T47D (cell line): Measurements from ENCODE around the gene VASH2.
A peak's percentile ranks its signal among the peaks of the same experiment; 100 is the strongest.
"Not testable (repeated sequence)": the region's sequence is repeated elsewhere in the genome, so short reads cannot be mapped to it uniquely, and the experiment has no call there.

Experiments
- DNase-seq, 2 experiments: peaks; one replicate each; pipeline versions ENCODE4 v3.0.0 to v3.0.0-alpha.2; 2011 to 2012; ENCODE audit warnings: low read depth in 1 of 2, low spot score in 1 of 2
- JUND ChIP-seq: IDR thresholded peaks from 2 replicates; pipeline ENCODE4 v1.6.1; 2012; ENCODE audit warnings: low read depth
- in situ Hi-C: cut with HindIII; loops from 2 replicates; pipeline ENCODE4 v1.10.0; 2016; ENCODE audit warnings: low sequenced_read_pairs, low pct_unique_long_range_greater_than_20kb

Gene VASH2

DNA sequence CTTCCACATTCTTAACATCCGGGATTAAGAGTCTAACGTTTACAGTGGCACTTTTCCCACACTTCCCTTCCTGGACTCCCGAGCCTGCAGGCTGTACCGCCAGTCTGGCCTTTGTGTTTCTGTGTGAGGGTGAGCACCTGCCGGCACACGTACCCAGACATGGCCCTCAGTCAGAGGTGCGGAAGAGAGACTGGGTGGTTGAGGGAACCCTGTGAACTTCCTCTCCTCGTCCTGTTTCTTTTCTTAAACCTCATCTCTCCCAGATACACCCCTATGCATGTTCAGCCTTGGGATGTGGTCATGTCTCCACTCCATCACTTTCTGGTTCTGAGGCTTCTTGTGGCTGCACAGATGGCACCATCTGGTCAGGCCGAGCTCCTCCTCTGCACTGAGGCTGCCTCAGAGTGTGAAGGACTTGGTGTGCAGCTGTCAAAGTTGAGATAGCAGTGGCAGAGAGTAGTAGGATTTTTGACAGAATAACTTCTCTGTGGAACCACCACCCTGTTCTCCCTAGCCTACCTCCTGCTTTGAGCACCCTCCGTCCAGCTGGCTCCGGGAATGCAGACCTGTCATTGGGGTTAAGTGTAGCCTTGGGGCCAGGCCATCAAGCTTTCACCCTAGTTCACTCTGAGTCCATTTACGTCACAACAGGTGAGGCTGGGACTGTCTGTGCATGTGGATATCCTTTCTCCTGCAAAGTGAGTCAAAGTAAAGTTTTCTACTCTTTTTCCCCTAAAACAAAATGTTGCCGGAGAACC is 31.4 kb downstream of the VASH2 start:
- TF ChIP-seq JUND, result no peak
- peak in 1 of 2 experiments; percentile 74 for DNase-seq
- in situ Hi-C loops, result no loop called here

DNA sequence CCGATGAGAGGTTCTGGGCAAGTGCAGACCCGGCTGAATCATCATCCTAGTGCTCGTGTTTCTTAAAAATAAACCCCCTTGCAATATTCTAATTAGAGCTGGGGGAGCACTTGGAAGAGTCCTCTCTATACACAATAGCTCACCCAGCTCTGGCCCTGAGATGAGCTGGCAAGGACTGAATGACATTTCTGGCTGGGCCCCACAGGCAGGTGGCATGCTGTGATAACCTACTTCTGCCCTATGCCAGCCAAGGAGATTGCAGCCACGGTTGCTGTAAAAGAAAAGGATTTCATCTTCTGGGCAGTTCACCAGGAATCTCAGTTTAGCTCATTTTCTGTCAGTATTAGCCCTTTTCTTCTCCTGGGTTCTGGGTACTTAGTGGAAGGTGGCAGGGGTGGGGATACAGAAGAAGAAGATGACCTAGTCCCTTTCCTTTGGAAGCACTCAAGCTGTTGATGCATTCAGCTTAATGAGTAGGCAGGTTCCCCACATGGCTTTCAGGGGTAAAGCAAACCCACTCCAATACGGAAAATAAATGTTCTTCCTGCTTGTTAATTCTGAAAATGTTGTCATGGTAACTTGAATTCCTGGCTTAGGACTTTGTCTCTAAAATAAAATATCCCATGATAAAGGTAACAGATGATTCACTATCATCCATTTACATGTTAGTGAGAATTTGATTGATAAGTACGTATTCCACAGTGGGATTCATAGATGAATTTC is 32.2 kb downstream of the VASH2 start:
- TF ChIP-seq JUND, result no peak
- DNase-seq, result no peak
- in situ Hi-C loops, result no loop called here

DNA sequence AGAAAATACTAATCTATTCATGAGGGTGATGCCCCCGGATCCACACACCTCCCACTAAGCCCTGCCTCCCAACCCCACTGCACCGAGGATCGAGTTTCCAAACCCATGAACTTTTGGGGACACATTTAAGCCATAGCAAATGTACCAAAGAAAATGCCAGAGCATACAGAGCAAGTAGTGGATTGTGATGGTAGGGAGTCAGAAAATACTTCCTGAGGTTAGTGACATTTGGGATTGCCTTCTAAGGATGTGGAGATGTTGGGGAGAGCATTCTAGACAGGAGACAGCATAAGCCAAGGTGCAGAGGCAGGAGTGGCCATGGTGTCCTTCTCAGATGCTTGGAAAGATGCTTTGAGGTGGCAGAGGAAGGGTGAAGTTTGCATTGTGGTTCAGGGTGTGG is 33.1 kb downstream of the VASH2 start:
- in situ Hi-C loops, result no loop called here
- TF ChIP-seq JUND, result no peak
- no peak for DNase-seq

DNA sequence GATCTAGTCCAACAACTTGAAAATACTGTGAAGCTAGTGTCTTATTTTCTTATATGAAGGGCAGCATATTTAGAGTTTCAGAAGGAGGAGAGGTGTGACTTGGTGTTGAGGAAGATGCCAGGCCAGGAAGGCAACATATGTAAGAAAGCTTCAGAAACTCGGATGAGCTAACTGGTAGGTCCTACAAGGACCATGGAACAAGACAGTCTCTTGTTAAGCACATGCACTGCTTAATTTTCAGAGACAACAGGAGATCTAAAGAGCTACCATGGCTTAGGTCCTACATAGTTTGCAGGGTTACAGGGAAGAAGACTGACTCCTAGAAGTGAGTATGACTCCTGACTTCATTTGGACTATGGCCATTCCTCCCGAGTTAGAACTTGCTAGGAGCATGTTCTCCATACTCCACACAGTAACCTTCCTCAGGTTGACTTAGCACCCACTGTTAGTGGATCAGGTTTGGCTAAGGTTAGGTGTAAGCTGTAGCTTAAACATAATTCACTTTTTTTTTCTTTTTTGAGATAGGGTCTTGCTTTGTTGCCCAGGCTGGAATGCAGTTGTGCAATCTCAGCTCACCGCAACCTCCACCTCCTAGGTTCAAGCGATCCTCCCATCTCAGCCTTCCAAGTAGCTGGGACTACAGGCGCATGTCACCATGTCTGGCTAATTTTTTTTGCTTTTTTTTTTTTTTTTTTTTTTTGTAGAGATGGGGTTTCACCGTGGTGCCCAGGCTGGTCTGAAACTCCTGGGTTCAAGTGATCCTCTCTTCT is 34.4 kb downstream of the VASH2 start:
- DNase-seq, result no peak
- in situ Hi-C loops, result no loop called here
- no peak for TF ChIP-seq JUND

DNA sequence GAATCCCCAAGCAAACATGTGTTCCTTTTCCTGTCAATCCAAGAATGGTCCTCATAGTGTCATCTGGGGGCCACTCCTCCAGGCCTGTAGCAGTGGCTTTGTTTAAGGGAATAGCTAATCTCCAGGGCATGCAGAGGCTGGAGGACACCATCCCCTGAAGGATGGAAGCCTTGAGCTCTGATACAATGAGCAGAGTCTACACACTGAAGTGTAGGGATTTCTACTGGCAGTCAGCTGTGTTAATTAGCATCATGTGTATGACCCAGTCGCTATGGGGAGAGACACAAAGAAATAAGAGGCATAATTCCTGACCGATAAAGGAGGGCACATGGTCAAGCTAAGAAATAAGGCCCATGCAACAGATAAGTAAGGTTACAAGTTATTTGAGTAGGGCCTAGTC is 36.2 kb downstream of the VASH2 start:
- in situ Hi-C loops, result no loop called here
- DNase-seq, result no peak
- no peak for TF ChIP-seq JUND

DNA sequence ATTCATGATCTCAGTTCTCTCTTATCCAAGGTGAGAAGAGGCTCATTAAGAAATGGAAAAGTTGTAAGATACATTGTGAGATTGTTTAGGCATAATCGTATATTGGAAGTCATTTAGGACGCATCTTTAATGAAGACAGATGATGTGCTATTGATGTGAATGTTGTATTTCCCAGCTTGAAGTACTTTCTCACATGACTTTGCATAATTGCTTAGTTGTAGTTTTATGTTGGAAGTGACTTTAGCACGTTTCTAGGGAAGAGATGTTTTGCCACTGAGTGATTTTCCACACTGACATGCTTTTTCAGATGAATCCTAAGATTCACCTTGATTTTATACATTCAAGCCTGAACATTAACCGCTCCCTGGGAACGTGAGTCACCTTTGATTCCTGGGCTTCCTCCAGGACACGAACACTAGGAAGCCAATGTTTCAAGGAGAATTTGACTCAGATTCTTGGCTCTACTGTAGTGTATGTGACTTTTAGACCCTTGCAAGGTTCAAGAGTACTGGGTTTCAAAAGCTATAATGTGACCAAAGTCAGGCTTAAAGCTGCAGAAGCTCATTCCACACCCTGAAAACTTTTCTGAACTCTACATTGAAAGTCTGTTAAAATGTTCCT is 37.5 kb downstream of the VASH2 start:
- DNase-seq, result no peak
- TF ChIP-seq JUND, result no peak
- in situ Hi-C loops, result no loop called here

DNA sequence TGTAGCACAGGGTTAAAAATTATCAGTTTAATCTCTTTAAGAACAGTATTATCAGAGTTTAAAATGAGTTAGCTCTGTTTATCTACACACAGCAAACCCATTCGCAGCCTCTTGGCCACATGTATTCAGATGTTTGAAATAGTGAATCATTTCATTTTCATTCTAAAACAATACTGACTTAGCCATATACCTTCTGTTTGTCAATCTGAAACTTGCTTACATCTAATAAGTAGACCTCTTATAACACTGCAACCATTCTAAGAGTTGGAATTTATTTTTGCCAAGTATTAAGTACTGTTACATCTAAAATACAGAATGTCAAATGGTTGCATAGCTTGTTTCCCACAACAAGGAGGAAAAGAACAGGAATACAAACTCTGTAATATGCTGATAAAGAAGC is 39.9 kb downstream of the VASH2 start:
- no peak for DNase-seq
- in situ Hi-C loops, result no loop called here
- no peak for TF ChIP-seq JUND

DNA sequence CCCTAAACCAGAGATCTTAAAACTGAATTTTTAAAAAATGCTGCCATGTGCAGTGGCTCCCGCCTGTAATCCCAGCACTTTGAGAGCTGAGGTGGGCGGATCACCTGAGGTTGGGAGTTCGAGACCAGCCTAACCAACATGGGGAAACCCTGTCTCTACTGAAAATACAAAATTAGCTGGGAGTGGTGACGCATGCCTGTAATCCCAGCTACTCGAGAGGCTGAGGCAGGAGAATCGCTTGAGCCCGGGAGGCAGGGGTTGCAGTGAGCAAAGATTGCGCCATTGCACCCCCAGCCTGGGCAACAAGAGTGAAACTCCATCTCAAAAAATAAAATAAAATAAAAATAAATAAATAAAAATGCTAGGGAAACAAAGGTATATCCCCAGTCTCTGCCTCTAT is 43.6 kb downstream of the VASH2 start:
- in situ Hi-C loops, DNase-seq: not testable (repeated sequence)

DNA sequence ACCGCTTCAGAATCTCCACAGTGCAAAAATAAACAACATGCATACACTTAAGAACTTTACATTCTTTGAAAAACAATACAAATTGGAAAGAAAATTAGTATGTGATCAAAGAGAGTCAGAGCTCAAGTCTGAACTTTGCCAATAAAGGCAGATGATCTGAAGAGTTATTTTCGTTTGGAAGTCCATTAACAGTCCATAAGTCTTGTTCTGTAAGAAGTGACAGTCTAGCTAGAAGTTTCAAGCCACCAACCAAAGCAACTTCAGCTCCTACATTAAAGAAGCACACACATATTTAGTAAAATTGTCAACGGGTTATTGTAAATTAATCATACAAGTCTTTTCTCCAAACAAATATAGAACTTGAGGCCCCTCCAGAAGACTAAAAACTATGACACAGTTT is 44.6 kb downstream of the VASH2 start:
- in situ Hi-C loops, result no loop called here
- no peak for TF ChIP-seq JUND
- no peak for DNase-seq

DNA sequence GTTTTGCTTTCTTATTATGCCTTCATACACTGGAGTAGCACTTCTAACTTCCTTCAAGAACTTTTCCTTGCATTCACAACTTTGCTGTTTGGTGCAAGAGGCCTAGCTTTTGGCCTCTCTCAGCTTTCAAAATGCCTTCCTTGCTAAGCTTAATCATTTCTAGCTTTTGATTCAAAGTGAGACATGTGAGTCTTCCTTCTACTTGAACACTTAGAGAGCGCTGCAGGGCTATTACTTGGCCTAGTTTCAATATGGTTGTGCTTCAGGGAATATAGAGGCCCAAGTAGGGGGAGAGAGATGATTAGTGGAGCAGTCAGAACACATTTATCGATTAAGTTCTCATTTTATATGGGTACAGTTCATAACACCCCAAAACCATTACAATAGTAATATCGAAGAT is 52.9 kb downstream of the VASH2 start:
- no peak for TF ChIP-seq JUND
- DNase-seq, result no peak
- in situ Hi-C loops, result no loop called here

DNA sequence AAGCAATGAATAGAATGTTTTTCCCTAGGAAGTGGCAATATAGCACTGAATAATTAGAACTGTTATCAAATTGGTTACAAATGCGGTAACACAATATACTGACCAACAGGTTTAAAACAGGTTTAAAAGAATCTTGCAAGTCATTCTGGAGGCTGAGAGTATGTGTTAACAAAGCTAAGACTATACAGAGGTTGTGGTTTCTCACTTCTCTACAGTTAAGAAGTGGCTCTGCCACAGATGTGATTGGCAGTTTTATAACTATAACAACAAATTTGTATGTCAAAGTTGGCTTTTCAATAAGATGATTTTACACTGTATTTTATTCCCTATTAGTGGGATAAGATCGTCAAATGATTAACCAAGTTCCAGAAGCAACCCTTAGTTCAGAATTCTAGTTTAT is 58.2 kb downstream of the VASH2 start:
- TF ChIP-seq JUND, result no peak
- no peak for DNase-seq
- in situ Hi-C loops, result no loop called here

DNA sequence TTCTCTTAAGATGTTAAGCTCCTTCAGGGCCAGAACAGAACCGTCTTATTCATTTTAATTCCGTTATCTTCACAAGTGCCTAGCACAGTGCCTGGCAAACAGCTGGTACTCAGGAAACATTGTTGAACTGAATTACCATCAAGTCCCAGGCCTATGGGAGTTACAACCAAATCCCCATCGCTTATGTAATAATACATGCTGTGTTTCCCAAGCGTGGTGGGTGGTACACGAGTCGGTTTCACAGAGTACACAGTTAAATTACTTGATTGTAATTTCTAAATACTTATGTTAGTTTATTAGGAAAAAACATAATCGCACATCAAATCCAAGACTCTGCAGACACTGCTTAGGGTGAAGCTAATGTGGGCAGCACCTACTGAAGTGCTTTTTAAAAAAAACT is 64.3 kb downstream of the VASH2 start:
- in situ Hi-C loops, result no loop called here
- DNase-seq, result no peak
- TF ChIP-seq JUND, result no peak
